GM06990 (cell line): ENCODE results near the gene ETV6.

Experiments
- DNase-seq: peaks from one replicate; pipeline ENCODE4 v3.0.0-alpha.2; 2011; ENCODE audit not compliant: insufficient read length; ENCODE audit errors: extremely low read depth
- H3K27me3 ChIP-seq: replicated peaks from 2 replicates; pipeline ENCODE4 v1.6.0; 2011; ENCODE audit warnings: low read length; ENCODE audit not compliant: control insufficient read depth, insufficient read depth
- H3K36me3 ChIP-seq: 2 replicates; pipeline ENCODE4 v1.5.1; 2011; ENCODE audit warnings: low read length; ENCODE audit not compliant: control insufficient read depth, insufficient read depth
- H3K4me3 ChIP-seq: replicated peaks from 2 replicates; pipeline ENCODE4 v1.5.1; 2011; ENCODE audit warnings: low read depth, mild to moderate bottlenecking, control low read depth, low read length
- CTCF ChIP-seq: IDR thresholded peaks from 2 replicates; pipeline ENCODE4 v1.5.1; 2011; ENCODE audit warnings: low read length, control low read depth, mild to moderate bottlenecking, inconsistent platforms; ENCODE audit not compliant: insufficient read depth, poor library complexity, severe bottlenecking

ETV6 gene

GRCh38 chr12:11872055-11872454 lies 222.6 kb downstream of the ETV6 start:
- TF ChIP-seq CTCF: no peak
- H3K36me3 ChIP-seq: peaks cover 19% of the 10 kb centered on the region
- no peak for DNase-seq
- no peaks in the 10 kb centered on the region for H3K27me3 ChIP-seq
- no peak overlapping the region for H3K4me3 ChIP-seq

- no peak for DNase-seq
- no peaks in the 10 kb centered on the region for H3K27me3 ChIP-seq
- TF ChIP-seq CTCF: no peak
- H3K36me3 ChIP-seq: peaks cover 12% of the 10 kb centered on the region
- no peak overlapping the region for H3K4me3 ChIP-seq
Observed at GRCh38 chr12:11875414-11875935, 226.0 kb downstream of the ETV6 start.

GRCh38 chr12:11876307-11876706 lies 226.8 kb downstream of the ETV6 start:
- Histone ChIP-seq H3K4me3 (no peak overlapping the region), H3K36me3 (peaks cover 9% of the 10 kb centered on the region), H3K27me3 (no peaks in the 10 kb centered on the region)
- no peak for DNase-seq
- TF ChIP-seq CTCF: no peak

GRCh38 chr12:11877102-11877826 lies 227.8 kb downstream of the ETV6 start:
- H3K4me3 ChIP-seq: no peak overlapping the region
- no peak for TF ChIP-seq CTCF
- DNase-seq: no peak
- peaks cover 11% of the 10 kb centered on the region for H3K36me3 ChIP-seq
- H3K27me3 ChIP-seq: no peaks in the 10 kb centered on the region

GRCh38 chr12:11877869-11878780 lies 228.7 kb downstream of the ETV6 start:
- Histone ChIP-seq H3K36me3 (peaks cover 9% of the 10 kb centered on the region), H3K4me3 (no peak overlapping the region), H3K27me3 (no peaks in the 10 kb centered on the region)
- no peak for DNase-seq
- TF ChIP-seq CTCF: no peak
